HG02571 (cell line): ENCODE results near the gene KATNAL2.

ENCODE experiments used
- ATAC-seq: cut with Tn5 transposase; IDR thresholded peaks from one replicate; pipeline ENCODE4 v1.9.1; 2021; ENCODE audit warnings: mild to moderate bottlenecking, moderate library complexity; ENCODE audit not compliant: unreplicated experiment

The KATNAL2 gene, protein sequence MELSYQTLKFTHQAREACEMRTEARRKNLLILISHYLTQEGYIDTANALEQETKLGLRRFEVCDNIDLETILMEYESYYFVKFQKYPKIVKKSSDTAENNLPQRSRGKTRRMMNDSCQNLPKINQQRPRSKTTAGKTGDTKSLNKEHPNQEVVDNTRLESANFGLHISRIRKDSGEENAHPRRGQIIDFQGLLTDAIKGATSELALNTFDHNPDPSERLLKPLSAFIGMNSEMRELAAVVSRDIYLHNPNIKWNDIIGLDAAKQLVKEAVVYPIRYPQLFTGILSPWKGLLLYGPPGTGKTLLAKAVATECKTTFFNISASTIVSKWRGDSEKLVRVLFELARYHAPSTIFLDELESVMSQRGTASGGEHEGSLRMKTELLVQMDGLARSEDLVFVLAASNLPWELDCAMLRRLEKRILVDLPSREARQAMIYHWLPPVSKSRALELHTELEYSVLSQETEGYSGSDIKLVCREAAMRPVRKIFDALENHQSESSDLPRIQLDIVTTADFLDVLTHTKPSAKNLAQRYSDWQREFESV

DNA sequence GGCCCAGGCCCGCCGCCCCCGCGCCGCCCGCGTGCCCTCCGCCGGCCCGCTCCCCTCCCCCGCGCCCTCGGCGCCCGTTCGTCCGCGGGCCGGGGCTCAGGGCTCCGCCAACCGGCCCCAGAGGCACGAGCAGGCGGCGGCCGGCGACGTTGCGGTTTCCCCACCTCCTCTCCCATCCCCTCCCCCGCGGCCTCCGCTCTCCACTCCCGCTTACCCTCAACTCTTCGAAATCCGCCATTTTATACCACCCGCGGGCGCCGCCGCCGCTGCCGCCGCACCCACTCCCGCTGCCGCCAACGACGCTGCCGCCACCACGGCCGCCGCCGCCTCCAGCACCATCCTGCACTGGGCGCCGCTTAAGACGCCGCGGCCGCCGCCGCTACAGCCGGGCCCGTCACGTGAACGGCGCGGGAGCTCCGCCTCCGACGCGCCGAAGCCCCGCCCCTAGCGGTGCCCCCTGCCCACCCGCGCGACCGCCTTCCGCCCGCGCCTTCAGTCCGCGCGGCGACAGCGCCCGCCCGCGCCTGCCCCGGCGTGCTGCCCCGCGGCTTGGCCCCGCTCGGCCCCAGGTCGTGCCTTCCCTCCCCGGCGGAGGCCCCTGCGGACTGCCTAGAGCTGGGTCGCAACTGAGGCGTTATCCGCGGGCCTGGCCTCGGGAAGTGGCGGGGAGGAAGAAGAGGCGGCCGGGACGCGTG, at the start of gene KATNAL2, which contains the start of gene PIAS2:
Gene KATNAL2, plus strand, starts transcription at position 495 of the 695 bp plus-strand sequence. CDS start 29,271 bp downstream, outside the sequence.
Gene PIAS2, minus strand, starts transcription at position 400 of the 695 bp plus-strand sequence. Its CDS starts 162 bp downstream, at position 238.
- peak; percentile 84 for ATAC-seq

DNA sequence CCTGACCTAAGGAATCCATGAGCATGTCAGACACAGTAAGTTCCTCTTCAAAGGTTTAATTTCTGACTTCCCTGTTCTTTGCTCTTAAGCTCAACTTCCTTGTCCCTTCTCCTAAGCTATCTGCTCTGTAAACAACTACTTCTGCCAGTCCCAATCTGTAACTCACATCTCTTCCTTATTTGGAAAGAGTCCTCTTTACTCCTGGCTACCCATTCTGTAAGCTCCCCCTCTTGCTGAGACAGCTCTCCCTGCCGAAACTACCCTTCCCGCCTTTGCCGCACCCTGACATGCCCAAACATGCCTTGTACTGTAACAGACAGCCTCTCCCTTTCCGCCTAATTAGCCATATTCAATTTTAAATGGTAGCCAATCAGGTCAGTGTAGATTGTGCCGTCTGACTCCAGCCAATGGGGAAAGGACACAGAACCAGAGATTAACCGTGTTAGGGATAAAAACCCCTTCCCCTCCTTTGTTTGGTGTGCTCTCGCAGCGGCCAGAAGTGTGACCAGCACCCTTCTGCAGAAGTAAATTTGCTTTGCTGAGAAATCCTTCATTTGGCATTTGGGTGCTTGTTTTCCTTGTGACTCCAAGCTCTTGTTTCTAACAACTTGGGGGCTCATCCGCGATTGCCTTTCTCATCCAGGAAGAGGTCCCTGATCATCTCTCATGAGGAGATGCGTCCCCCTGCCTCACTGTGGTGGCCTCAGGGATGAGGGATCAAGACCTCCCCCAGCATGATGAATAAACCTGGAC, 49.1 kb upstream of the KATNAL2 start:
- ATAC-seq = no peak

DNA sequence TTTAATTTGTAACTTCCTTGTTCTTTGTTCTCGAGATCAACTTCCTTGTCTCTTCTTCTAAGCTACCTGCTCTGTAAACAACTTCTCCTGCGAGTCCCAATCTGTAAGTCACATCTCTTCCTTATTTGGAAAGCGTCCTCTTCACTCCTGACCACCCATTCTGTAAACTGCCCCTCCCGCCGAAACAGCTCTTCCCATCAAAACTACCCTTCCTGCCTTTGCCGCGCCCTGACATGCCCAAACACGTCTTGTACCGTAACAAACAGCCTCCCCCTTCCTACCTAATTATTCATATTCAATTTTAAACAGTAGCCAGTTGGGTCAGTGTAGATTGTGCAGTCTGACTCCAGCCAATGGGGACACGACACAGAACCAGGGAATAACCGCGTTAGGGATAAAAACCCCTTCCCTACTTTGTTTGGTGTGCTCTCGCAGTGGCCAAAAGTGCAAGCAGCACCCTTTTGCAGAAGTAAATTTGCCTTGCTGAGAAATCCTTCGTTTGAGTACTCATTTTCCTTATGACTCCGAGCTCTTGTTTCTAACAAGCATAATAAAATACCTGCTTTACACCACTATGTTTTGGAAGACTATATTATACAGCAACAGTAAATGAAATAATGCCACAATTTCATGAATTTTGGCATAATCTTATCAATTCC, 39.9 kb upstream of the KATNAL2 start:
- no peak for ATAC-seq

DNA sequence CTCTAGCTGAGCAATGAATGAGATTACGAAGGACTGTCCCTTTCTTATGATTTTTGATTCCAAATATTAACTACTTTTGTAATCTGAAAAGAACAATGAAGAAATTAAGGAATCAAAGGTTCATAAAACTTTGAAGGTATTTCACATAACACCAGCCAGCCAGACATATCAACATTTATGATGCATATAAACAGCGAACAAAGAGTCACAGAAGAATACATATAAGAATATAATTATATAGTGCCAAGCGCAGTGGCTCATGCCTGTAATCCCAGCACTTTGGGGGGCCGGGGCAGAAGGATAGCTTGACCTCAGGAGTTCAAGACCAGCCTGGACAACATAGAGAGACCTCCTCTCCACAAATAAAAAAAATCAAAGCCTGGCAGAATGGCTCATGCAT, 34.2 kb upstream of the KATNAL2 start:
- ATAC-seq = no peak

DNA sequence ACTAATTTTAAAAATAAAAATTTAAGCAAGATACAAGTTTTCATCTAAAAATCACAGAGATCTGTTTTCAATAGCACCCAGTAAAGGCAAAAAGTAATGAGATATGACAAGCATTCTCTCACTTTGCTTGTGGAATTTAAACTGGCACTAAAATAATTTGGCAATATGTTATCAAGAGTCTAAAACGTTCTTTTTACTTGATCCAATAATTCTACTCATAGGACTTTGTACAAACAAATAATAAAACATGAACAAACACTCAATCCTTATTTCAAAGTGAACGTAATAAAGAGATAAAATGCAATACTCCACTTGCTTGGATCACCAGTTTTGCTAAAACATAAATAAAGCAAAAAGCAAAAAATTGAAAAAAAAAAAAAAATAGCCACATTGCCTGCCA, 30.5 kb upstream of the KATNAL2 start:
- no peak for ATAC-seq

DNA sequence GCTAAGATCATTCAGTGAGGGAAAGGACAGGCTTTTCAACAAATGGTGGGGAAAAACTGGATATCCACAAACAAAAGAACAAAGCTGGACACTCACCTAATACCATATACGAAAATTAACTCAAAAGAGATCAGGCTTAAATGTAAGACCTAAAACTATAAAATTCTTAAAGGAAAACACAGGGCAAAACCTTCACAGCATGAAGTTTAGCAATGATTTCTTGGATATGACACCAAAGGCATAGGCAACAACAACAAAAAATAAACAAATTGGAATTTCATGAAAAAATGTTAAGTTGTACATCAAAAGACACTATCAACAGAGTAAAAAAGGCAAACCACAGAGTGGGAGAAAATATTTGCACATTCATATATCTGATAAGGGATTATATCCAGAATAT, 28.4 kb upstream of the KATNAL2 start:
- no peak for ATAC-seq

DNA sequence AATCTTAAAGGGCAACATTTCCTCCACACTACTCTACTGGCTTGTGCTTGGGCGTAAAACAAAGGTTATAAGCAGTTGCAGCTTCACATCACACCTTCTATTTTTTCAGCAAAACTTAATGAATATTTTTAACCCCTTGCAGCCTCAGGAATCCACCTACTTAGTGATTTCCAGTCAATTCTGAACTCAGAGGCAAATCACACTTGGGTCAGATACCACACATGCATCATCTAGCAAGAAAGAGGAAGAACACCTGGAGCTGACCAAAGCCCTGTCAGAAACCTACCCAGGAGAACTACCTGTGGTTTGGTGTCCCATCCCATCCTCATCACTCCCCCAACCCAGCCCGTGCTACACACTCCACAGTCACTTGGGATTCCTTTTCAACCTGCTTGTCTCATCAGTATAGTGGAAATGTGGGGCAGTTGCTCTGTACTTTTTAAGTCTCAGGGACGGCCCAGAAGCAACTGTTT, 25.6 kb upstream of the KATNAL2 start:
- peak; percentile 80 for ATAC-seq

DNA sequence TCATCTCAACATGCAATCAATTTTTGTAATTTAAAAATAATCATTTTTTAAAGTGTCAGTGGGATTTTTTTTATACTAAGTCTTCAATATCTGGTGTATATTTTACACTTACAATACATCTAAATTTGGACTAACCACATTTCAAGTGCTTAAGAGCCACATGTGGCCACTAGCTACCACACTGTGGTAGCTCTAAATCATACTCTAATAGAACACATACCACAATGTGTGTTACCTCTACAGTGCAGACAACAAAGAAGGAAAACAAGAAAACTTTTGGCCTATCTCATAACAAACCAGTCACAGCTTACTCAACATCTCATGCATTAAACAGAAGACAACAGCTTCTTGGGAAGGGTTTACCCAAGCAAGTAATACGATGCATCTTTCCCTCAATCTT, 24.6 kb upstream of the KATNAL2 start:
- ATAC-seq = no peak

DNA sequence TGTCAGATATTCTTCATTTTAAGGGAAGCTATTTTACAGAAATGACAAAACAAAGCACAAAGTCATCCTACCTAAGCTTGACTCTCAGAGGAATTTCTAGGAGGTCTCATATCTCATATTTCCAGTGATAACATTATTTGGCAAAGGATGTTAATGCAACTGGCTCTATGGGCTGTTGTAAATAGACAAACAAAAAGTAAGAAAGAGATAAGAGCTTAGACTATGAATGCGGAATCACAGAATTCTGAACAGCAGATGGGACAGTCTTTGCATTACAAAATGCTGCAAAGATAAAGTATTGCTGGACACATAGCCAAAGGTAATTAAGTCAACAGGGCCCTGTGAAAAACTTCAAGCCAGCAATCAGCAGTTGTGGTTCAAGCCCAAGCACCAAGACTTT, 24.0 kb upstream of the KATNAL2 start:
- ATAC-seq = no peak

DNA sequence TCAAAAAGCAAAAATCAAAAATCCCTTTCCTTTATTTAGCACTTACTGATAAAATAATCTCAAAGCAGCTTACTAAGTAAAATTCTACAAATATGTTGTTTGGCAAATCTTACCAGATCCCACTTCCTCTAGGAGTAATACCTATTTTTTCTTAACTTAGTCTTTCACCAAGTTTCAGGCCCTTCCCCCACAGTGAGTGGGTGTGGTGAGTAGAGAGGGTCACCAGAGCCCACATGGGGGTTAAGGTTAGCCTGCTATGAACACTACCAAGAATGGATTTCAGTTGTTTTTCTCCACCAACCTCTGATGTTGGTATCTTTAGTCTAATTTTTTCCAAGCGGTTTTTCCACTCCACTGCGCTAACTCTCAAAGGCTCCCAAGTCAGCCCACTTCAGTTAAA, 23.3 kb upstream of the KATNAL2 start:
- ATAC-seq = no peak

DNA sequence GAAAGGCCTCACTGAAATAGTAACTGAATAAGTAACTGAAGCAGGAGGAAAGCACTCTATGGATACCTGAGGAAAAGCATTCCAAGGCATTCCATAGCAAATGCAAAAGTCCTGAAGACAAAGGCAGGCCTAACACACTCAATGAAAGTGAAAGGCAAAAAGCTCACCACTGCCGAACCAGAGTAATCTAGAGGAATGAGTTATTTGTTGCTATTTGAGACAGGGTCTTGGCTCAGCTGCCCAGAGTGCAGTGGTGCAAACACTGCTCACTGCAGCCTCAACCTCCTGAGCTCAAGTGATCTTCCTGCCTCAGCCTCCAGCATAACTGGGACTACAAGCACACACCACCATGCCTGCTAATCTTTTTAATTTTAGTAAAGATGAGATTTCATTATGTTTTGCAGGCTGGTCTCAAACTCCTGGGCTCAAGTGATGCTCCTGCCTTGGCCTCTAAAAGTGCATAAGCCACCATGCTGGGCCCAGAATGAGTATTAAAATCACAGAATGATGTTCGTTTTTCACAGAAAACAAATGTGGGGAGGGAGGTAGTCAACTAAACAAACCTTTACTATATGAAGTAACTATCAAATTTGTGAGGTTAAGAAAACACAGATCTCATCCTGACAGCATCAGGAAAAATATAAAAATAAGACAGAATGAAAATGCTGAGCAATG, 18.0 kb upstream of the KATNAL2 start:
- ATAC-seq = no peak

DNA sequence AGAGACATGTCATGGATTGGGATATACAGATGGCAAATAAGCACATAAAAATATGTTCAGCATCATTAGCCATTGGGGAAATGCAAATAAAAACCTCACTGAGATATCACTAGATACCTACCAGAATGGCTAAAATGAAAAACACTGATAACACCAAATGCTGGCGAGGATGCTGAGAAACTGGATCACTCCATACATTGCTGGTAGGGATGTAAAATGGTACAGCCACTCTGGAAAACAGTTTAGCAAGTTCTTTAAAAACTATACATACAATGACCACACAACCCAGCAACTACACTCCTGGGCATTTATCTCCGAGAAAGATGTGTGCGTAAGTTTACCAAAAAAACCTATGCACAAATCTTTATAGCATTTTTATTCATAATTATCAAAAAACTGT, 14.0 kb upstream of the KATNAL2 start:
- no peak for ATAC-seq

DNA sequence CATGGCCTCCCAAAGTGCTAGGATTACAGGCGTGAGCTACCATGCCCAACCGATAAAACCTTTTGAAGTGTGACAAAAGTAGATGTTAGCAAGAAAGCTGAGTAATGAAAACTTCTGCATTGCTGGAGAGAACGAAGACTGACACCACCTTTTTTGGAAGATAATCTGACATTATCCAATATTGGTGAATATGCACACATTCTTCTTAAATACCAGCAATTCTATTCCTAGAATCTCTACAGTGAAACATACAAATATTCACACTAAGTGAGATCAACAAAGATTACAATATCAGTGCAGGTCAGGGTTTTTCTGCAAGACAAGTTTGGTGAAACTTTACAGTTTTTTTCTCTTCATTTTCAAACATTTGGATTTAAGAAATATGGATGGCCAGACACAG, 7.9 kb upstream of the KATNAL2 start:
- no peak for ATAC-seq

DNA sequence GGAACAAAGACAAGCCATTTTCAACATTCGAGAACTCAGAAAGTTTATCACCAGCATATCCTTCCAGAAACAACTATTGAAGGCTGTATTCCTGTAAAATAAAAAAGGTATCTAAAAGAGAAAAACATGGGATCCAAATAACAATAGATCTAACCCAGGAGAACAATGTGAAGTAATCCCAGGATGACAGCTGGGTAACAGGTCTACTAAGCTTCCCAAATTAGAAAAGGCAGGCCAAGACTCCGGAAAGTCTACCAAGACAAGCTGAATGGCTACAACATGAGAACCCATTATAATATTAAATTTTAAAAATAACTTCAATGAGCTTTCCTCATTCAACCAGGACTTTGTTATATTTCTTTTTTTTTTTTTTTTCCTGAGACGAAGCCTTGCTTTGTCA, 6.5 kb upstream of the KATNAL2 start:
- no peak for ATAC-seq

DNA sequence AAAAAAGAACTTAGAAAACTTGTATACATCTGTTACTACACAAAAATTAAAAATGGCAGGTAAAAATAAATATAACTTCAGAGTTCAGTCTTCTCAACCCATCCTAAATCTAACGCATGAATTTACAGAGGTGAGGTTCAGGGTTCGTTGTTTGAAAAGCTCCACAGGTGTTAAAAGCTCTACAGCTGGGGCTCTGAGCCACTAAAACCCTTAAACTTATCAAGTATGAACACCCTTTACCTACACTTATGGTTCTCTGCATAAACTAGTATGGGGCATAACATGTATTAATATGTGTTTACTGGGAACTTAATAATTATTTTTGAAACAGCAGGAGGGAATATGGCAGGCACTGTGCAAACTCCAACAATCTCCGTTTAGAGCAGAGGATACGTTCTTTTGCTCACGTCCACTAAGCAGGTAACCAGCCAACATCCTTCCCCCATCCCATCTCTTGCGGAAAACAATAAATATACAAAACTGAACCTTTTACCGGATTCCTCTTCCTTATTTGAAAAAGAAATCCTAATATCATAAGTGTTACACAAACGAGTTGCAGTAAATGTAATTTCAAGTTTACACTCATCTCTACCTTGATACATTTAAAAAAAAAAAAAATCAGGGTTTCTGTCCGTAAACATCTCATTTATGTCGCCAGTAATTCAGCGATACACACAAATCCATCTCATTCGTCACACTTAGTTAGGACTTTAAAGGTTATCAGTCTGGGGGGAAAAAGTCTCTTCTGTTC, 1.4 kb upstream of the KATNAL2 start:
- no peak for ATAC-seq

DNA sequence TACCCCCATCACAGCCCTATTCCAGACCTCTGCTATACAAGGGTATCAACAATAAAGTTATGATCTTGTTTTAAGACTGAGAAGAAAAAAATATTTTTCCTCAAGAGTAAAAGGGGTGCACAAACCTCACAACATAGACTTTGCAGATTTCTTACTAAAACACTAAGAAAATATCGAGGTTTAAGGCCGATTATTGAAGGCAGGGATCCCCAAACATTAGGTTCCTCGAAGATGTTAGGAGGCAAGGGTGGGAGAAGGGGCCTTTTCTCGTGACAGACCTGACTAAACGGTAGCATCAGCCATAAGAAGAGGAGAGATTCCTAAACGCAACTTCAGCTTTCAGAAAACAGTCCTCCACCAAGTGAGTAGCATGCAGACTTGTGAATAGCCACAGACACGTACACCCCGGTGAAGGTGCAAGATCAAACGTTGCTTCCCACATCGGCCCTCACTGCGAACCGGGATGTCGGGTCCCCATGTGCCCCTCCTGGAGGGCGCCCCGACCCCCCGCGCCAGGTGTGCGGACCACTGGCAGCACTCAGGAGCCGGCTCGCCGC, 773 bp upstream of the KATNAL2 start:
- ATAC-seq = peak; percentile 33

DNA sequence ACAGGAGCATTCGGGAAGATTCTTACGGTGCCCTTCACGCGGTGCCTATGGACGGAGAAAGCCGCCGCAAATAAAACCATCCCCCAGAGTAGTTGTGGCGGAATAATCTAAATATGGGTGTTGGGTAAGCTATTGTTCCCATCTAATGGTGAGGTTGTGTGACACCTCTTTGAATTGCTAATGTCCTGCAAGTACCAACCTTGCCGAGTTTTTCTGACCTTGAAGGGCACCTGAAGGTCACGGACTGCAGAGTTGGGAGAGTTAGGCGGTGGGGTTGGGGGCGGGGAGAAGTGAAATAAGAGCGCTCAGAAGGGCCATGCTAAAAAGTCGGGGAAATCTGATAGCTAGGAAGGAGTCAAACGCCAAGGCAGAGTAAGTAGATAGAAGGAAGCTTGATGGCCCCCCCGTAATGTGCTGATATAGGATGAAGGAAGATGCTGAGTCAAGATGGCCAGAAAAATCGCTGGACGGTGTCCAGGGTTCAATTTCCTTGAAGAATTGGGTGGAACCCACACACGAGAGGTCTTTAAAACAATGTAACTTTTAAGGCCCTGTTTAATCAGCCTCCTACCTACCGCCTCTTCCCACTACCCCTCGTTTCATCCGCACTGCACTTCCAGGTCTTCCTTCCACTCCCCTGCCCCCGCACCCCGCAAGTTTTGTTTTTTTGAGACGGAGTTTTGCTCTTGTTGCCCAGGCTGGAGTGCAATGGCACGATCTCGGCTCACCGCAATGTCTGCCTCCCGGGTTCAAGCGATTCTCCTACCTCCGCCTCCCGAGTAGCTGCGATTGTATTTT, 600 bp downstream of the KATNAL2 start:
- no peak for ATAC-seq

DNA sequence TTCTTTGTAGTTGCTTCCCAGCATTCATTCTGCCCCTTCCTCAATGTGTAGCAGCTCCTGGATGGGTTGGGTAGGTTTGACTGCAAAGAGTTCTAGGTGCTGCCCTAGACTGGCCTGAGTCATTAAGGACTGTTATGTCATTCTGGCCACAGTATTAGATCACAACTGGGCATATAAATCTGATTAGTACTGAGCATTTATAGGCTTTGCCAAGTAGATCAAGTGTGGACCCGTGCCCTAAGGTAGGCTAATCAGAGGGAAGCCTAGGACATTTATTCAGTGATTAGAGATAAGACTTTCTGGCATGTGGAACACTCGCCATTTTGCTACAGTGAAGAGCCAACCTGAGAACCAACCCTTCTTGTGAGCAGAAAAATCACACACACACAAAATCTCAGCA, 2.7 kb downstream of the KATNAL2 start:
- no peak for ATAC-seq
